OCI-LY1 (cell line): Measurements from ENCODE around the gene TNIP3.

ENCODE experiments used
- H2AFZ ChIP-seq: fragments of 200-600 bp; sonication (generic), shearing (Covaris generic); 2 replicates; pipeline ENCODE4 v1.6.0; 2014; ENCODE audit warnings: antibody characterized with exemption, mild to moderate bottlenecking, low read length
- H3F3A ChIP-seq: fragments of 200-600 bp; sonication (generic), shearing (Covaris generic); 2 replicates; pipeline ENCODE4 v1.6.0; 2014; ENCODE audit warnings: mild to moderate bottlenecking, antibody characterized with exemption, low read length, moderate library complexity; ENCODE audit not compliant: insufficient read depth
- H3K27ac ChIP-seq: fragments of 200-600 bp; sonication (generic); 2 replicates; pipeline ENCODE4 v1.5.1; 2014; ENCODE audit warnings: low read length, mixed run types, mild to moderate bottlenecking, low read depth; ENCODE audit not compliant: poor library complexity, severe bottlenecking
- H3K27me3 ChIP-seq: fragments of 200-600 bp; sonication (generic); 2 replicates; pipeline ENCODE4 v1.6.0; 2014; ENCODE audit warnings: antibody characterized with exemption, mild to moderate bottlenecking, low read length, moderate library complexity; ENCODE audit not compliant: insufficient read depth
- H3K36me3 ChIP-seq: fragments of 200-600 bp; sonication (generic); 2 replicates; pipeline ENCODE4 v1.6.1; 2014; ENCODE audit warnings: mild to moderate bottlenecking, antibody characterized with exemption, low read length, moderate library complexity, mixed read lengths; ENCODE audit not compliant: insufficient read depth
- H3K4me1 ChIP-seq: fragments of 200-600 bp; sonication (generic); 2 replicates; pipeline ENCODE4 v1.5.1; 2014; ENCODE audit warnings: mild to moderate bottlenecking, low read length, moderate library complexity; ENCODE audit not compliant: insufficient read depth, severe bottlenecking
- H3K4me2 ChIP-seq: fragments of 200-600 bp; sonication (generic), shearing (Covaris generic); 2 replicates; pipeline ENCODE4 v1.6.1; 2014; ENCODE audit warnings: low read length
- H3K4me3 ChIP-seq: fragments of 200-600 bp; sonication (generic); 2 replicates; pipeline ENCODE4 v1.5.1; 2014; ENCODE audit warnings: low read length, low read depth, mild to moderate bottlenecking, mixed read lengths; ENCODE audit not compliant: poor library complexity, severe bottlenecking
- H3K79me2 ChIP-seq: fragments of 200-600 bp; shearing (Covaris generic); 2 replicates; pipeline ENCODE4 v1.6.1; 2016; ENCODE audit warnings: mixed run types, low read length, mixed read lengths; ENCODE audit not compliant: insufficient read depth
- H3K9ac ChIP-seq: fragments of 200-600 bp; sonication (generic), shearing (Covaris generic); 2 replicates; pipeline ENCODE4 v1.6.1; 2014; ENCODE audit warnings: mild to moderate bottlenecking, low read length, mixed read lengths
- H3K9me2 ChIP-seq: fragments of 200-600 bp; sonication (generic), shearing (Covaris generic); 2 replicates; pipeline ENCODE4 v1.6.1; 2014; ENCODE audit warnings: low read depth, mild to moderate bottlenecking, low read length, mixed read lengths
- H3K9me3 ChIP-seq: fragments of 200-600 bp; shearing (Covaris generic); 2 replicates; pipeline ENCODE4 v1.6.1; 2014; ENCODE audit warnings: low read length, mixed read lengths
- H4K20me1 ChIP-seq: fragments of 200-600 bp; sonication (generic), shearing (Covaris generic); 2 replicates; pipeline ENCODE4 v1.6.0; 2016; ENCODE audit warnings: mild to moderate bottlenecking, low read length; ENCODE audit not compliant: insufficient read depth
- CTCF ChIP-seq: fragments of 200-600 bp; sonication (generic), shearing (Covaris generic); IDR thresholded peaks from 2 replicates; pipeline ENCODE4 v1.5.1; 2017; ENCODE audit warnings: mild to moderate bottlenecking, antibody characterized with exemption, low read length, moderate library complexity, mixed read lengths
- EZH2 ChIP-seq: fragments of 200-600 bp; sonication (generic), shearing (Covaris generic); IDR thresholded peaks from 2 replicates; pipeline ENCODE4 v1.8.0; 2017; ENCODE audit warnings: borderline replicate concordance, mixed run types, mild to moderate bottlenecking, antibody characterized with exemption, low read length, moderate library complexity, mixed read lengths

Gene TNIP3

GRCh38 chr4:121182296-121182695 lies 18.2 kb upstream of the TNIP3 start:
- Histone ChIP-seq H3K36me3 (no peaks in the 10 kb centered on the region), H3K9me2 (no peaks in the 10 kb centered on the region), H3K79me2 (no peaks in the 10 kb centered on the region), H3K4me3 (peak overlapping the region; percentile 13), H2AFZ (no peak overlapping the region), H3K27me3 (no peaks in the 10 kb centered on the region), H3K4me2 (peak overlapping the region; percentile 45), H3K27ac (no peak overlapping the region), H3K9ac (no peak overlapping the region), H3K9me3 (no peaks in the 10 kb centered on the region), H3K4me1 (peaks cover 4% of the 10 kb centered on the region), H4K20me1 (no peaks in the 10 kb centered on the region), H3F3A (no peaks in the 10 kb centered on the region)
- no peak for TF ChIP-seq EZH2

GRCh38 chr4:121181493-121181892 lies 17.4 kb upstream of the TNIP3 start:
- H2AFZ ChIP-seq = no peak overlapping the region
- no peaks in the 10 kb centered on the region for H3K9me2 ChIP-seq
- TF ChIP-seq EZH2 (no peak), CTCF (no peak)
- no peaks in the 10 kb centered on the region for H3K79me2 ChIP-seq
- H3K4me1 ChIP-seq = peaks cover 4% of the 10 kb centered on the region
- H3K9me3 ChIP-seq = no peaks in the 10 kb centered on the region
- H3F3A ChIP-seq = no peaks in the 10 kb centered on the region
- H3K36me3 ChIP-seq = no peaks in the 10 kb centered on the region
- no peaks in the 10 kb centered on the region for H4K20me1 ChIP-seq
- H3K4me3 ChIP-seq = no peak overlapping the region
- H3K27me3 ChIP-seq = no peaks in the 10 kb centered on the region
- no peak overlapping the region for H3K9ac ChIP-seq
- H3K4me2 ChIP-seq = no peak overlapping the region
- no peak overlapping the region for H3K27ac ChIP-seq

- Histone ChIP-seq H3K79me2 (no peaks in the 10 kb centered on the region), H3K36me3 (no peaks in the 10 kb centered on the region), H3K4me3 (no peak overlapping the region), H3K9me3 (no peaks in the 10 kb centered on the region), H3K9me2 (no peaks in the 10 kb centered on the region), H3K4me1 (peaks cover 4% of the 10 kb centered on the region), H3K27ac (no peak overlapping the region), H3K27me3 (no peaks in the 10 kb centered on the region), H3F3A (no peaks in the 10 kb centered on the region), H2AFZ (no peak overlapping the region), H4K20me1 (no peaks in the 10 kb centered on the region), H3K9ac (no peak overlapping the region), H3K4me2 (no peak overlapping the region)
- no peak for TF ChIP-seq CTCF
- TF ChIP-seq EZH2 = no peak
These were observed 16.4 kb upstream of the TNIP3 start for GRCh38 chr4:121180558-121180957.
